Rectal smooth muscle tissue (tissue), 1 donor: Measurements from ENCODE around the gene TMEM91.
"Not testable (repeated sequence)": the region's sequence is repeated elsewhere in the genome, so short reads cannot be mapped to it uniquely, and the experiment has no call there.

ENCODE experiments used
- H3K27ac ChIP-seq: one replicate; pipeline ENCODE4 v1.7.0; 2013; ENCODE audit warnings: low read depth, low read length, inconsistent platforms
- H3K27me3 ChIP-seq: one replicate; pipeline ENCODE4 v1.7.0; 2013; ENCODE audit warnings: low read length; ENCODE audit not compliant: control insufficient read depth, insufficient read depth
- H3K36me3 ChIP-seq: one replicate; pipeline ENCODE4 v1.7.0; 2013; ENCODE audit warnings: low read length; ENCODE audit not compliant: control insufficient read depth, insufficient read depth
- H3K4me1 ChIP-seq: one replicate; pipeline ENCODE4 v1.7.0; 2013; ENCODE audit warnings: low read length; ENCODE audit not compliant: control insufficient read depth, insufficient read depth
- H3K4me3 ChIP-seq: one replicate; pipeline ENCODE4 v1.7.0; 2013; ENCODE audit warnings: low read length
- H3K9ac ChIP-seq: one replicate; pipeline ENCODE4 v1.7.0; 2013; ENCODE audit warnings: low read length

Gene TMEM91

GRCh38 chr19:41398050-41398418 is 21.7 kb downstream of the TMEM91 start:
- H3K4me3 ChIP-seq, result peak overlapping the region; percentile 99
- no peaks in the 10 kb centered on the region for H3K27me3 ChIP-seq
- H3K36me3 ChIP-seq, result no peaks in the 10 kb centered on the region
- H3K4me1 ChIP-seq, result peaks cover 9% of the 10 kb centered on the region
- H3K27ac ChIP-seq, result peak overlapping the region; percentile 96
- peak overlapping the region; percentile 98 for H3K9ac ChIP-seq

GRCh38 chr19:41398598-41398997 is 22.3 kb downstream of the TMEM91 start:
- no peak overlapping the region for H3K27ac ChIP-seq
- no peak overlapping the region for H3K9ac ChIP-seq
- H3K36me3 ChIP-seq, result no peaks in the 10 kb centered on the region
- H3K4me3 ChIP-seq, result peak overlapping the region; percentile 99
- no peaks in the 10 kb centered on the region for H3K27me3 ChIP-seq
- H3K4me1 ChIP-seq, result peaks cover 9% of the 10 kb centered on the region

GRCh38 chr19:41399091-41399490 is 22.8 kb downstream of the TMEM91 start:
- no peak overlapping the region for H3K27ac ChIP-seq
- no peak overlapping the region for H3K9ac ChIP-seq
- no peaks in the 10 kb centered on the region for H3K27me3 ChIP-seq
- no peak overlapping the region for H3K4me3 ChIP-seq
- peaks cover 9% of the 10 kb centered on the region for H3K4me1 ChIP-seq
- H3K36me3 ChIP-seq, result no peaks in the 10 kb centered on the region

GRCh38 chr19:41399525-41399924 is 23.2 kb downstream of the TMEM91 start:
- no peaks in the 10 kb centered on the region for H3K27me3 ChIP-seq
- no peak overlapping the region for H3K4me3 ChIP-seq
- H3K36me3 ChIP-seq, result no peaks in the 10 kb centered on the region
- H3K4me1 ChIP-seq, result peaks cover 9% of the 10 kb centered on the region
- H3K27ac ChIP-seq, result no peak overlapping the region
- no peak overlapping the region for H3K9ac ChIP-seq

GRCh38 chr19:41401483-41401882 is 25.1 kb downstream of the TMEM91 start:
- Histone ChIP-seq H3K27ac (no peak overlapping the region), H3K4me1 (peaks cover 7% of the 10 kb centered on the region), H3K36me3 (no peaks in the 10 kb centered on the region), H3K27me3 (no peaks in the 10 kb centered on the region), H3K9ac (no peak overlapping the region), H3K4me3 (no peak overlapping the region)

GRCh38 chr19:41402010-41402409 is 25.7 kb downstream of the TMEM91 start:
- H3K4me3 ChIP-seq, result no peak overlapping the region
- H3K27ac ChIP-seq, result no peak overlapping the region
- H3K27me3 ChIP-seq, result no peaks in the 10 kb centered on the region
- H3K36me3 ChIP-seq, result no peaks in the 10 kb centered on the region
- H3K9ac ChIP-seq, result no peak overlapping the region
- H3K4me1 ChIP-seq, result peaks cover 6% of the 10 kb centered on the region

- Histone ChIP-seq H3K9ac (no peak overlapping the region), H3K27ac (no peak overlapping the region)
Measured at GRCh38 chr19:41403181-41403970, 27.0 kb downstream of the TMEM91 start.

GRCh38 chr19:41405776-41406175 is 29.4 kb downstream of the TMEM91 start:
- H3K36me3 ChIP-seq, result no peaks in the 10 kb centered on the region
- H3K27ac ChIP-seq, result no peak overlapping the region
- H3K4me1 ChIP-seq, result no peaks in the 10 kb centered on the region
- H3K9ac ChIP-seq, result no peak overlapping the region
- no peaks in the 10 kb centered on the region for H3K27me3 ChIP-seq
- H3K4me3 ChIP-seq, result no peak overlapping the region

More at GRCh38 chr19:41403181-41403970, 27.0 kb downstream of the TMEM91 start:
- Histone ChIP-seq H3K4me1 (peaks cover 5% of the 10 kb centered on the region), H3K27me3 (no peaks in the 10 kb centered on the region), H3K36me3 (no peaks in the 10 kb centered on the region), H3K4me3 (no peak overlapping the region)

GRCh38 chr19:41407271-41407670 is 30.9 kb downstream of the TMEM91 start:
- Histone ChIP-seq H3K27ac (no peak overlapping the region), H3K4me3 (no peak overlapping the region), H3K4me1 (no peaks in the 10 kb centered on the region), H3K36me3 (peaks cover 3% of the 10 kb centered on the region), H3K27me3 (no peaks in the 10 kb centered on the region), H3K9ac (no peak overlapping the region)

GRCh38 chr19:41408256-41408655 is 31.9 kb downstream of the TMEM91 start:
- Histone ChIP-seq H3K4me1 (no peaks in the 10 kb centered on the region), H3K27ac (no peak overlapping the region), H3K27me3 (no peaks in the 10 kb centered on the region), H3K9ac (no peak overlapping the region), H3K36me3 (peaks cover 6% of the 10 kb centered on the region), H3K4me3 (no peak overlapping the region)

- not testable (repeated sequence) for H3K4me1 ChIP-seq, H3K9ac ChIP-seq, H3K27ac ChIP-seq, H3K27me3 ChIP-seq, H3K4me3 ChIP-seq
- H3K36me3 ChIP-seq, result peaks cover 12% of the 10 kb centered on the region
Measured at GRCh38 chr19:41408846-41409245, 32.5 kb downstream of the TMEM91 start.

GRCh38 chr19:41409288-41409687 is 33.0 kb downstream of the TMEM91 start:
- Histone ChIP-seq H3K4me3 (no peak overlapping the region), H3K27me3 (no peaks in the 10 kb centered on the region), H3K9ac (no peak overlapping the region), H3K36me3 (peaks cover 12% of the 10 kb centered on the region), H3K27ac (no peak overlapping the region), H3K4me1 (no peaks in the 10 kb centered on the region)

- H3K27ac ChIP-seq, result no peak overlapping the region
Measured at GRCh38 chr19:41410336-41411054, 34.2 kb downstream of the TMEM91 start.

More at GRCh38 chr19:41410336-41411054, 34.2 kb downstream of the TMEM91 start:
- peaks cover 20% of the 10 kb centered on the region for H3K36me3 ChIP-seq
- no peak overlapping the region for H3K4me3 ChIP-seq
- H3K27me3 ChIP-seq, result no peaks in the 10 kb centered on the region
- no peak overlapping the region for H3K9ac ChIP-seq
- H3K4me1 ChIP-seq, result no peaks in the 10 kb centered on the region
